Islet of Langerhans (tissue), 1 donor: ENCODE data around the gene KCTD12.
"Not testable (repeated sequence)": the region's sequence is repeated elsewhere in the genome, so short reads cannot be mapped to it uniquely, and the experiment has no call there.

ENCODE experiments used
- FAIRE-seq: peaks from one replicate; lab custom pipeline; 2011; peaks lifted over from hg19 to GRCh38; lab: Jason Lieb, UNC

The KCTD12 gene

GRCh38 chr13:76886292-76887075 lies at the start of gene KCTD12:
TSS of gene KCTD12 (minus strand) at chr13:76886405. CDS start at chr13:76886148, 257 bp downstream.
- no peak for FAIRE-seq

DNA sequence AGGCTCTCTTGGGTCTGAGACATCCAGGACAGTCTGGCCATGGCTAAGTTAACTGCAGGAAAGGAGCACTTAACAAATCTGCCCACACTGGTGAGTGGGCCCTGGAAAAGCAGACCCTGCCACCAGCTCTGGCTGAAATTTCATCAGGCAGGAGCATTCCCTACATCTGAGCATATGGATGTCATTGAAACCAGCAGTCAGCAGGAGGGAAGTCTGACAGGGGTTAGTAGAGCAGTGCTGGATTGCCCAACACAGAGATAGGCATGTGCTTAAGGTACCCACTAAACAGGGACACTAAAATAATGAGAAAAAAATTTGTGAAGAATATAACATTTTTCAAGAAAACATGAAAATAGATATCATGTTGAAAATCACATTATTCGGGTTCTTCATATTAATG lies 48.5 kb upstream of the KCTD12 start:
- no peak for FAIRE-seq

GRCh38 chr13:76932076-76932475 lies 45.9 kb upstream of the KCTD12 start:
- no peak for FAIRE-seq

DNA sequence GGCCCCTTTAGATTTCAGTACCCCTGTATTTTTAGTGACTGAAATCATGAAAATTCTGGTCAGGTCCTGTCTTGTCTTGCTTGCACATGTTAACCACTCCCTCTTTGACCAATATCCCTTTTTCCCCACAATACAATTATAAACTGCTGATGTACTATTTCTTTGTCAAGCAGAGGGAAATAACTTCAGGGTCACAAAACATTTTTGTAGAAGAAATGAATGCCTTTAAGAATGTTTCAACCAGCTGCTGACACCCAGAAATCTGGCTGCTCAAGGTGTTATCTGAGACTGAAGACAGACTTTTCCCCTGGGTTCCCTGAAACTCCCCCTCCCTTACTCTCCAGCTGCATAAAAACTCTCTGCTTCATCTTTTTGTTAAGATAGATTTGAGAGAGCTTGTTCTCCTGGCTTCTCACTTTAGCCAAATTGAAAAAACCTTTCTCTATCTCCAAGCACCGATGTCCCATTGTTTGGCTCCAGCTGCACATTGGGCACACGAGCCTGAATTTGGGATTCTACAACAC lies 43.7 kb upstream of the KCTD12 start:
- no peak for FAIRE-seq

- no peak for FAIRE-seq
Observed at GRCh38 chr13:76929320-76929719, 43.1 kb upstream of the KCTD12 start.

GRCh38 chr13:76928456-76928855 lies 42.3 kb upstream of the KCTD12 start:
- no peak for FAIRE-seq

DNA sequence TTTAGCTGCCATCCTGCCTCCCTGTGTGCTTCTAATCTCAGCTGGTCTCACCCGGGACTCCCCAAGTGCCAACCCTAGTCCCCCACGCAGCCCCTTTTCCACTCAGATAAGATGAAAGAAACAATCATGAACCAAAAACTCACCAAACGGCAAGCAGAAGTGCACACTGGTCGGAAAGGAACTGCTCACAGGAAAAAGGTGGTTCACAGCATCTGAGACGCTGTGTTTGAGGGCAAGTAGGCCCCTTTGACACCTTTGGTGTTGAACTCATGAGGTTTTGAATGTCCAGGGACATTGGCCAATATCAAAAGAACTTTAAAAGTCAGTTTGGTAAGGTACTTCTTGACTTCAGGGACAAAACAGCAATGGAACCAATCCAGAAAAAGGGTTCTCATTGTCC lies 41.8 kb upstream of the KCTD12 start:
- FAIRE-seq = no peak

GRCh38 chr13:76925115-76925514 lies 38.9 kb upstream of the KCTD12 start:
- FAIRE-seq = no peak

DNA sequence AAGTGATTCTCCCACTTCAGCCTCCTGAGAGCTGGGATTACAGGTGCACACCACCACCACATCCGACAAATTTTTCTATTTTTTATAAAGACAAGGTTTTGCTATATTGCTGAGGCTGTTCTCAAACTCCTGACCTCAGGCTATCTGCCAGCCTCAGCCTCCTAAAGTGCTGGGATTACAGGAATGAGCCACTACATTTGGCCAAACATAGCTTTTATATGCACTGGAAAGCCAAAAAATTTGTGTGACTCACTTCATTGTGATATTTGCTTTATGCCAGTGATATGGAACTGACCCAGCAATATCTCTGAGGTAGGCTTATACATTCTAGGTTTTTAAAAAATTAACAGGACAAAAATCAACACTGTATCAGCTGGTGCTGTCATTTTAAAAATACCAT lies 35.3 kb upstream of the KCTD12 start:
- FAIRE-seq = no peak

DNA sequence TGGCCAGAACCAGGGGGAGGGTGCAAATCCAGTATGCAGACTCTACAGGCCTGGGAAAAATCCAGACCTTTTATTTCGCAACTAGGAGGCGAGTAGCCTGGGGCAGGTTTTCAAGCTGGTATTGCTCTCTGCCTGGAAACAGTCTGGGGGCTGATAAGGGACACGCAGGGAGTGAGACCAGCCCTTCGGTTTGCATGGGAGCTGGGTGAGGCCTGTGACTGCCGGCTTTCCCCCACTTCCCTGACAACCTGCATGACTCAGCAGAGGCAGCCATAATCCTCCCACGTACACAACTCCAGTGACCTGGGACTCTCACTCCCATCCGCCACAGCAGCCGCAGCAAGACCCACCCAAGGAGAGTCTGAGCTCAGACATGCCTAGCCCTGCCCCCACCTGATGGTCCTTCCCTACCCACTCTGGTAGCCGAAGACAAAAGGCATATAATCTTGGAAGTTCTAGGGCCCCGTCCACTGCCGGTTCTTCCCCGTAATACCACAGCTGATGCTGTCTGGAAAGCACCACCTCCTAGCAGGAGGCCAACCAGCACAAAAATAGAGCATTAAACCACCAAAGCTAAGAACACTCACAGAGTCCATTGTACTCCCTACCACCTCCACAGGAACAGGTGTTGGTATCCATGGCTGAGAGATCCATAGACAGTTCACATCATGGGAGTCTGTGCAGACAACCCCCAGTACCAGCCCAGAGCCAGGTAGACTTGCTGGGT lies 31.7 kb upstream of the KCTD12 start:
- FAIRE-seq = not testable (repeated sequence)

DNA sequence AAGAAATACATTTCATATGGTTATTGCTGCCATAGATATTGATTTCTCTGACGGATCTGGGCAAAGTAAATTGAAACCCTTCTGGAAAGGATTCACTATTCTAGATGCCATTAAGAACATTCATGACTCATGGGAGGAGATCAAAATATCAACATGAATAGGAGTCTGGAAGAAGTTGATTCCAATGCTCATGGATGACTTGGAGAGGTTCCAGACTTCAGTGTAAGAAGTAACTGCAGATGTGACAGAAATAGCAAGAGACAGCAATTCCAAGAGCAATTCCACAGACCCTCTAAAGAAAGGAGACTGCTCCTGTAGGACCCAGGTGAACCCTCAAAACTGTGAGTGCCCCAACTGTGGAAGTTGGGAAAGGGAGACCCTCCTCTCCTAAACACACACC lies 30.9 kb upstream of the KCTD12 start:
- no peak for FAIRE-seq

DNA sequence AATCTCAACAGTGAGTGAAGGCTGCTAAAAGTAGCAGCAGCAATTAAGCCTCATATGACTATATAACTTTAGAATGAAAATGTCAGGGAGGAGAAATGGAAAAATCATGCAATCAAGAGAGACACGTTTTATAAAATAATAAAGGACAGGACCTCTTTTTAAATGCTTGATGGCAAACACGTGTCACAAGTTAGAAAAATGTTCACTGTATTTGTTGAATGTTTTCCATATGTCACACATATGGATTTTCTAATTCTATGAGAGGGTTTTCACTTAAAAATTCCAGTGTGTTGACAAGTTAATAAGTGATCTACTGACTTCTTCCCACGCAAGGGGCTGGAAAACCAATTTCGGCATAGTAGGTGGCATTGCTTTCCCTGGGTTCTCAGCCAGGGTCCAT lies 27.7 kb upstream of the KCTD12 start:
- FAIRE-seq = no peak

GRCh38 chr13:76912476-76912875 lies 26.3 kb upstream of the KCTD12 start:
- FAIRE-seq = no peak

DNA sequence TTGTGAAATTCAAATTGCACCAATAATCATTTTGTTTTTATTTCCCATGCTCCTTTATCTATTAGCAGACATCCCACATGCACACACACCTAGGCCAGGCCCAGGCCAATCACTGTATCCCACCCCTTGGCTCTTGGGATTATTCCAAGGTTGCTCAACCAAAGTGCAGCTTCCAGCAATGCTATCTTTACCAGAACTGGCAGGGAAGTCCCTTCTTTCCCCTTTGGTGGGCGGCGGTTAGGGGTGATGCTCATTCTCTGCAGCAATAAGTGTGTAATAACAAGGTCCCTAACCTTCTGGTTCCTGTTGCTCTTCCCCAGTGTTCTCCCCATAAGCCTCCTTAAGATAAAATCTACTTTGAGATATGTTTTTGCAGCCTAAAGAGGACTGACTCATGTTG lies 18.3 kb upstream of the KCTD12 start:
- no peak for FAIRE-seq

- FAIRE-seq = peak; percentile 100
Observed at GRCh38 chr13:76903544-76904162, 17.4 kb upstream of the KCTD12 start.

DNA sequence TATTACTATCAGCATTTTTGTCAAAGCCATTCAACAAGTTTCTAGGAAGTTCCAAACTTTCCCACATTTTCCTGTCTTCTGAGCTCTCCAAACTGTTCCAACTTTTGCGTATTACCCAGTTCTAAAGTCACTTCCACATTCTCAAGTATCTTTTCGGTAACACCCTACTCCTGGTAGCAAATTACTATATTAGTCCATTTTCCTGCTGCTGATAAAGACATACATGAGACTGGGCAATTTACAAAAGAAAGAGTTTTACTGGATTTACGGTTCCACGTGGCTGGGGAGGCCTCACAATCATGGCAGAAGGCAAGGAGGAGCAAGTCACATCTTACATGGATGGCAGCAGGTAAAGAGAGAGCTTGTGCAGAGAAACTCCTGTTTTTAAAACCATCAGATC lies 12.9 kb upstream of the KCTD12 start:
- not testable (repeated sequence) for FAIRE-seq

GRCh38 chr13:76897171-76897570 lies 11.0 kb upstream of the KCTD12 start:
- not testable (repeated sequence) for FAIRE-seq

- no peak for FAIRE-seq
Observed at GRCh38 chr13:76894401-76895110, 8.4 kb upstream of the KCTD12 start.

GRCh38 chr13:76892488-76892887 lies 6.3 kb upstream of the KCTD12 start:
- FAIRE-seq = no peak

GRCh38 chr13:76890021-76890420 lies 3.8 kb upstream of the KCTD12 start:
- FAIRE-seq = no peak

- no peak for FAIRE-seq
Observed at GRCh38 chr13:76889254-76889653, 3.0 kb upstream of the KCTD12 start.

DNA sequence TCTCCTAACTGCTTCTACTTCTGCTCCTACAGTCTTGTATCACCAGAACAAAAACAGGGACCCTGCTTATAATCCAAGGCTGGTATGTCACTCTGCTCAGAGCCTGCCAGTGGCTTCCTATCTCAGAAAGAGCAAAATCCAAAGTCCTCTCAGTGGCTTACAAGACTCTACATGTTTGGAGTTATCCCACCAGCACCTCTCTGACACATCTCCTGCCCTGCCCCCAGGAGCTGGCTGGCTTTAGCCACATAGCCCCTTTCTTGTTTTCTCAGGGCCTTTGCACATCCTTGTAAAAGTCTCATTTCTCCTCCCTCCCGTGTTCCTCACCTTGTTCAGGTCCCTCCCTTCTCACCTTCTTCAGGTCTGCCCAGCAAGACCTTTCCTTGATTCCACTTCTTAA lies 2.2 kb upstream of the KCTD12 start:
- FAIRE-seq = no peak
